Neutrophil (primary cell): ENCODE data around the gene FMNL1.

ENCODE experiments used
- H3K27ac ChIP-seq: fragments of 200-600 bp; sonication (generic); 2 replicates; pipeline ENCODE4 v1.5.1; 2016; ENCODE audit warnings: mild to moderate bottlenecking, moderate library complexity
- H3K27me3 ChIP-seq: fragments of 200-600 bp; sonication (generic); 2 replicates; pipeline ENCODE4 v1.6.0; 2016; ENCODE audit warnings: mild to moderate bottlenecking
- H3K36me3 ChIP-seq: fragments of 200-600 bp; sonication (generic); 2 replicates; pipeline ENCODE4 v1.5.1; 2017
- H3K4me1 ChIP-seq, 2 experiments: fragments of 200-600 bp in 1 of 2; sonication (generic) in 1 of 2; 1 replicate in 1 of 2; 2 replicates in 1 of 2; pipeline versions ENCODE4 v1.5.1 to v1.6.1; 2013 to 2016; ENCODE audit warnings: low read depth in 1 of 2, low read length in 1 of 2, mild to moderate bottlenecking in 1 of 2, moderate library complexity in 1 of 2; ENCODE audit not compliant: control insufficient read depth in 1 of 2, insufficient read depth in 1 of 2
- H3K4me3 ChIP-seq, 2 experiments: fragments of 200-600 bp in 1 of 2; sonication (generic) in 1 of 2; 1 replicate in 1 of 2; 2 replicates in 1 of 2; pipeline ENCODE4 v1.5.1; 2013 to 2016; ENCODE audit warnings: low read depth in 1 of 2, low read length in 1 of 2, mild to moderate bottlenecking in 1 of 2, moderate library complexity in 1 of 2
- H3K9me3 ChIP-seq: fragments of 200-600 bp; sonication (generic); 2 replicates; pipeline ENCODE4 v1.5.1; 2016
- CTCF ChIP-seq: fragments of 200-600 bp; sonication (generic); IDR thresholded peaks from 2 replicates; pipeline ENCODE4 v1.5.1; 2016; ENCODE audit warnings: antibody characterized with exemption

Gene FMNL1

GRCh38 chr17:45221081-45222013 is at the start of gene FMNL1:
Gene FMNL1 (plus strand): TSS chr17:45221885. CDS start chr17:45222125, 240 bp downstream.
- peak within 1 kb of the TSS; percentile 99 for H3K27ac ChIP-seq
- no peaks in the 10 kb centered on the region for H3K9me3 ChIP-seq
- peaks cover 29 to 66% of the 10 kb centered on the region in 2 experiments for H3K4me1 ChIP-seq
- H3K4me3 ChIP-seq = peak within 1 kb of the TSS; percentile 74 to 94
- H3K36me3 ChIP-seq = peaks cover 65% of the 10 kb centered on the region
- H3K27me3 ChIP-seq = no peaks in the 10 kb centered on the region
- TF ChIP-seq CTCF = peak; percentile 85

DNA sequence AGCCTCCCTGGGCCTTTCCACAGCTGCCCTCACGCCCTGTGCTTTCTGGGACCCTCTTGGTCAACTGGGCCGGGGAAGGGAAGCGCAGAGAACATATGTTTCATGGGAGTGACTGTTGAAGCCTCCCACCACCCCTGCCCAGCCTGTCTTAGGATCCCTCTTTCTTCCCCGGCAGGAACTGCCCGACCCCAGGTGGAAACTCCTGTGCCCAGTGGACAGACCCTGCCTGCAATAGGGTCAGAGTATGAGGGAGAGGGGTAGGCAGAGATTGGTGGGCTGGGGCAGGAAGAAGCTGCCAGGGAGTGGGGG is 49.5 kb upstream of the FMNL1 start:
- peak overlapping the region; percentile 70 for H3K27ac ChIP-seq
- H3K4me1 ChIP-seq = peaks cover 59 to 63% of the 10 kb centered on the region in 2 experiments
- no peaks in the 10 kb centered on the region for H3K9me3 ChIP-seq
- peaks cover 5% of the 10 kb centered on the region for H3K36me3 ChIP-seq
- H3K4me3 ChIP-seq = peak overlapping the region in 1 of 2 experiments; percentile 21
- no peaks in the 10 kb centered on the region for H3K27me3 ChIP-seq
- TF ChIP-seq CTCF = no peak

DNA sequence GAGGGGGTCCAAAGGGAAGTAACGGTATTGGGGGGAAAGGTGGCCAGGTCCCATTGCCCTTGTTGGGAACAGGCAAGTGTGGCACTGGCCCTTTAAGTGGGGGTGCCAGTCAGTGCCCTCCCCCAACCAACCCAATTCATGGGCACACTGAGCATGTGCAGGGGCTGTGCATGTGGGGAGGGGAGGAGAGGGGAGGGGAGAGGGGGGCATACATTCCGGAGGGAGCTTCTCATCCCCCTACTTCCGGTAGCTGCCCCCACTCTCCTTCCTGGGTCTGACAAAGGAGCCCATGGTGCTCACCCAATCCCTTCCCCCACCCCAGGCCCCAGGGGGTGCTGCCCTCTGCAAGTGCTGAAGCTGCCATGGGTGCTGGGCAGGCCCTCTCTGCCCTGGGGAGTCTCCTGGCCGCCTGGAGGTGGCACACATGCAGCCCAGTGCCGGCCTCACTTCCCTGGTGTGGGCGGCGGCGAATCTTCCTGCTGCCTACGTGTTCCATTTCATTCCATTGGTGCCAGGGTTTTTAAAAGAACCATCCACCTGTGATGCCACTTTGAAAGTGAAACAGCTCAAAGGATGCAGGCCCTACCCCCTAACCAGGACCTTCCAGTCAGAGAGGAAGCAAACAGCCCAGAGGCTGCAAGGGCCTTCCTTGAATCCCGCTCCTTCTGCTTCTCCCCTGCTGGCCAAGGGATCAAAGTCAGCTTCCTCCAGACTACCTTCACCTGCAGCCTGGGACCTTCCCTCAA is 49.0 kb upstream of the FMNL1 start:
- H3K27ac ChIP-seq = peak overlapping the region; percentile 70
- H3K27me3 ChIP-seq = no peaks in the 10 kb centered on the region
- TF ChIP-seq CTCF = no peak
- H3K36me3 ChIP-seq = peaks cover 5% of the 10 kb centered on the region
- no peaks in the 10 kb centered on the region for H3K9me3 ChIP-seq
- peaks cover 64 to 68% of the 10 kb centered on the region in 2 experiments for H3K4me1 ChIP-seq
- H3K4me3 ChIP-seq = peak overlapping the region in 1 of 2 experiments; percentile 21

DNA sequence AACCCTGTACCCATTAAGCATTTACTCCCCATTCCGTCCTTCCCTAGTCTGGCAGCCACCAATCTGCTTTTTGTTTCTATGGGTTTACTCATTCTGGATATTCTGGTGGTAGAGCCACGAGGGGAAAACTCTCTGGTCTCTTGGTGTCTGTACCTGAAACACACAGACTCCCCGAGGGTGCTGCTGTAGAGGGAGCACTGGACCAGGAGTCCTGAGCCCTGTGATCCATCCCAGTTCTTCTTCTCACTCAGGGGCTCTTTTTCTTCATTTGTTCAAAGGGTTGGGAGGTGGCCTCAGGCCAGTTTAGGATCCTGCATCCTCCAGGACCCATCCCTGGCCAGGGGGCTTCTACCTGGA is 45.9 kb upstream of the FMNL1 start:
- peak overlapping the region; percentile 4 to 27 for H3K4me3 ChIP-seq
- peak overlapping the region; percentile 77 for H3K27ac ChIP-seq
- no peaks in the 10 kb centered on the region for H3K27me3 ChIP-seq

GRCh38 chr17:45177563-45177962 is 44.1 kb upstream of the FMNL1 start:
- Histone ChIP-seq H3K27me3 (no peaks in the 10 kb centered on the region), H3K4me3 (no peak overlapping the region), H3K36me3 (no peaks in the 10 kb centered on the region), H3K27ac (peak overlapping the region; percentile 23), H3K9me3 (no peaks in the 10 kb centered on the region), H3K4me1 (peaks cover 49% of the 10 kb centered on the region in 2 experiments)
- TF ChIP-seq CTCF = no peak

More for the DNA sequence above, 45.9 kb upstream of the FMNL1 start:
- Histone ChIP-seq H3K9me3 (no peaks in the 10 kb centered on the region), H3K4me1 (peaks cover 67 to 68% of the 10 kb centered on the region in 2 experiments), H3K36me3 (no peaks in the 10 kb centered on the region)
- no peak for TF ChIP-seq CTCF
